HepG2 (cell line): ENCODE data around the gene USP38.

Source experiments
- ELF3 ChIP-seq: IDR thresholded peaks from 2 replicates; pipeline ENCODE4 v1.6.1; 2016; ENCODE audit warnings: missing genetic modification reagents, missing compliant biosample characterization
- EZH2 ChIP-seq: conservative IDR thresholded peaks from 2 replicates; pipeline ENCODE4 v1.6.1; 2012; ENCODE audit warnings: mild to moderate bottlenecking, low read depth, low read length, moderate library complexity
- FOSL2 ChIP-seq: sonication (generic); formaldehyde crosslinking; IDR thresholded peaks from 2 replicates; pipeline ENCODE4 v1.4.0; 2020; ENCODE audit warnings: missing genetic modification reagents
- MATR3 ChIP-seq: sonication (generic); formaldehyde crosslinking; IDR thresholded peaks from 2 replicates; pipeline ENCODE4 v1.4.0; 2020; ENCODE audit warnings: missing genetic modification reagents
- PHF8 ChIP-seq: sonication (generic); formaldehyde crosslinking; IDR thresholded peaks from 2 replicates; pipeline ENCODE4 v1.5.0; 2020; ENCODE audit warnings: missing genetic modification reagents
- POLR2AphosphoS5 ChIP-seq: IDR thresholded peaks from 2 replicates; pipeline ENCODE4 v1.6.1; 2012; ENCODE audit warnings: low read depth, low read length
- RFX5 ChIP-seq: IDR thresholded peaks from 2 replicates; pipeline ENCODE4 v1.6.1; 2011; ENCODE audit warnings: low read depth, low read length, improper control_type of control experiment
- TCF7L2 ChIP-seq: IDR thresholded peaks from 2 replicates; pipeline ENCODE4 v1.6.1; 2011; ENCODE audit warnings: mild to moderate bottlenecking, low read depth, low read length, moderate library complexity
- ZHX1 ChIP-seq: sonication (generic); formaldehyde crosslinking; IDR thresholded peaks from 2 replicates; pipeline ENCODE4 v1.8.1; 2022; ENCODE audit warnings: low read depth, mild to moderate bottlenecking, missing genetic modification reagents

- no peak for TF ChIP-seq PHF8 (CRISPR knock-in tag)
- no peak for TF ChIP-seq ELF3 (CRISPR knock-in tag)
- TF ChIP-seq RFX5: no peak
- TF ChIP-seq FOSL2: no peak
- no peak for TF ChIP-seq MATR3 (CRISPR knock-in tag)
- no peak for TF ChIP-seq EZH2
- TF ChIP-seq POLR2AphosphoS5: no peak
- no peak for TF ChIP-seq ZHX1
- no peak for TF ChIP-seq TCF7L2
Observed at GRCh38 chr4:143234153-143234552, 49.4 kb downstream of the USP38 start.
